HG03342 (cell line): ENCODE results near the gene CHST11.
"Not testable (repeated sequence)": the region's sequence is repeated elsewhere in the genome, so short reads cannot be mapped to it uniquely, and the experiment has no call there.

Experiments used
- ATAC-seq: cut with Tn5 transposase; IDR thresholded peaks from one replicate; pipeline ENCODE4 v1.9.1; 2021; ENCODE audit warnings: mild to moderate bottlenecking, moderate library complexity; ENCODE audit not compliant: unreplicated experiment

CHST11 gene

GRCh38 chr12:104555648-104556047, 98.9 kb downstream of the CHST11 start:
- ATAC-seq, result no peak

- no peak for ATAC-seq
Measured at GRCh38 chr12:104557488-104558195, 100.9 kb downstream of the CHST11 start.

GRCh38 chr12:104560881-104561280, 104.1 kb downstream of the CHST11 start:
- no peak for ATAC-seq

- no peak for ATAC-seq
Measured at GRCh38 chr12:104562763-104563162, 106.0 kb downstream of the CHST11 start.

GRCh38 chr12:104564662-104565061, 107.9 kb downstream of the CHST11 start:
- ATAC-seq, result not testable (repeated sequence)

GRCh38 chr12:104565606-104566243, 109.0 kb downstream of the CHST11 start:
- ATAC-seq, result no peak

- ATAC-seq, result no peak
Measured at GRCh38 chr12:104566244-104566993, 109.7 kb downstream of the CHST11 start.

- ATAC-seq, result no peak
Measured at GRCh38 chr12:104567832-104568486, 111.2 kb downstream of the CHST11 start.

GRCh38 chr12:104568487-104568868, 111.7 kb downstream of the CHST11 start:
- ATAC-seq, result no peak

GRCh38 chr12:104568935-104569334, 112.2 kb downstream of the CHST11 start:
- ATAC-seq, result no peak

GRCh38 chr12:104569346-104570173, 112.8 kb downstream of the CHST11 start:
- peak; percentile 66 for ATAC-seq

- ATAC-seq, result peak; percentile 17
Measured at GRCh38 chr12:104570174-104570907, 113.6 kb downstream of the CHST11 start.

GRCh38 chr12:104571328-104571727, 114.6 kb downstream of the CHST11 start:
- ATAC-seq, result peak; percentile 41

GRCh38 chr12:104574353-104574752, 117.6 kb downstream of the CHST11 start:
- ATAC-seq, result not testable (repeated sequence)

GRCh38 chr12:104574758-104575157, 118.0 kb downstream of the CHST11 start:
- not testable (repeated sequence) for ATAC-seq

GRCh38 chr12:104575442-104576186, 118.9 kb downstream of the CHST11 start:
- no peak for ATAC-seq

GRCh38 chr12:104576187-104576778, 119.5 kb downstream of the CHST11 start:
- ATAC-seq, result no peak

- no peak for ATAC-seq
Measured at GRCh38 chr12:104576980-104577580, 120.3 kb downstream of the CHST11 start.
